ENCODE data around the gene BEND3. TPM values are rescaled to one million over a fixed set of nuclear protein-coding genes. Genes with fewer than 3 reads are reported as not detected.

BEND3 gene
- total and polyA plus RNA-seq, 10 of the 15 experiments (the other 5 are each of a cell fraction or from before 2014, with no cell fraction given) = 1.1 to 9.0 (median 3.6) TPM

- TF ChIP-seq E4F1 (IDR thresholded peaks at IDR 0.05; ENCODE audit: borderline replicate concordance, partially characterized antibody) = no peak
- TF ChIP-seq NFIC (IDR thresholded peaks at IDR 0.05; ENCODE audit: low read depth, low read length) = 0 out of 2 replicates have a peak, but pooled peaks have one; percentile 45
- TF ChIP-seq ATF2 (IDR thresholded peaks at IDR 0.05; ENCODE audit: low read length) = 0 out of 2 replicates have a peak, but pooled peaks have one; percentile 31
- TF ChIP-seq USF2 (IDR thresholded peaks at IDR 0.05; ENCODE audit: borderline replicate concordance, low read depth, low read length) = no peak
- TF ChIP-seq SKIL (IDR thresholded peaks at IDR 0.05; ENCODE audit: low read depth, poor library complexity, severe bottlenecking) = peak; percentile 20
- no peak for TF ChIP-seq SMARCA5 (IDR thresholded peaks at IDR 0.05)
- TF ChIP-seq IKZF1 (conservative IDR thresholded peaks at IDR 0.05) = 0 out of 2 replicates have a peak, but pooled peaks have one; percentile 54
- TF ChIP-seq MYC (IDR thresholded peaks at IDR 0.05; ENCODE audit: insufficient read depth, insufficient read length, insufficient replicate concordance, low read length, severe bottlenecking) = no peak
- peak; percentile 86 for TF ChIP-seq PAX5 (IDR thresholded peaks at IDR 0.05; ENCODE audit: borderline replicate concordance, low read depth, low read length)
- peak in 1 of 2 experiments; percentile 54; a peak in 2 of 4 replicates for TF ChIP-seq BHLHE40 (IDR thresholded peaks at IDR 0.05; ENCODE audit: borderline replicate concordance in 1 of 2, low read depth in 2 of 2, low read length in 1 of 2)
- no peak for TF ChIP-seq KDM1A (IDR thresholded peaks at IDR 0.05; ENCODE audit: borderline replicate concordance)
- TF ChIP-seq EP300 (IDR thresholded peaks at IDR 0.05; ENCODE audit: borderline replicate concordance in 1 of 2, control insufficient read depth in 1 of 2, low read depth in 2 of 2, low read length in 2 of 2) = no peak
- no peak for TF ChIP-seq ZBED1 (IDR thresholded peaks at IDR 0.05; ENCODE audit: borderline replicate concordance)
- TF ChIP-seq ZNF622 (IDR thresholded peaks at IDR 0.05) = no peak
- no peak for TF ChIP-seq NR2C2 (IDR thresholded peaks at IDR 0.05; ENCODE audit: borderline replicate concordance, control insufficient read depth, insufficient read length, low read depth)
- no peak for TF ChIP-seq E2F4 (IDR thresholded peaks at IDR 0.05; ENCODE audit: low read depth, low read length)
Observed at GRCh38 chr6:107083047-107083768, 32.1 kb downstream of the BEND3 start (continued).

Data from GM12878 (cell line).